ENCODE results near the gene JARID2.

DNA sequence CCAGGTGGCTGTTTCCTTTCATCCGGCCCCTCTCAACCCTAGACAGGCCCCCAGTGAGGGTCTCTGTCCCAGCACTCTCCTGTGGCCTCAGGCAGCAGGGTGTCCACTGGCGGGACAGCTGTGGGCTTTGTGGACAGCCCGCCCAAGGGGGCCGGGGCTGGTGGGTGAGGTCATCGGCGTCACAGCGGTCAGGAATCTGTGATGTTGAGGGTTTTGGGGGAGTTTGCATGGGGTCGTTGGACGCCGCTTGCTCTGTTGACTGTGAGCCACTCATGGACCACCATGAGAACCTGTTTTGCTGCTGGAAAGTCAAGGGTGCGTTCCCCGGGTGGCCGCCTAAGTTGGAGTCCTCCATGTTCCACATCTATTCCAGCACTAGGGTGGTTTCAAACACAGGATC lies 270.5 kb downstream of the JARID2 start:
- TF ChIP-seq SMC3 (IDR thresholded peaks at IDR 0.05; ENCODE audit: low read depth, low read length) (no peak), RAD21 (IDR thresholded peaks at IDR 0.05; ENCODE audit: low read length) (no peak), POLR2A (IDR thresholded peaks at IDR 0.05; ENCODE audit: low read depth, low read length) (no peak), CEBPB (IDR thresholded peaks at IDR 0.05; ENCODE audit: low read depth, low read length) (no peak), BHLHE40 (IDR thresholded peaks at IDR 0.05; ENCODE audit: low read depth, low read length) (no peak), RCOR1 (IDR thresholded peaks at IDR 0.05; ENCODE audit: insufficient replicate concordance, low read length) (no peak), RFX5 (IDR thresholded peaks at IDR 0.05; ENCODE audit: low read depth, low read length) (no peak)
- TF ChIP-seq, protein P1, sequence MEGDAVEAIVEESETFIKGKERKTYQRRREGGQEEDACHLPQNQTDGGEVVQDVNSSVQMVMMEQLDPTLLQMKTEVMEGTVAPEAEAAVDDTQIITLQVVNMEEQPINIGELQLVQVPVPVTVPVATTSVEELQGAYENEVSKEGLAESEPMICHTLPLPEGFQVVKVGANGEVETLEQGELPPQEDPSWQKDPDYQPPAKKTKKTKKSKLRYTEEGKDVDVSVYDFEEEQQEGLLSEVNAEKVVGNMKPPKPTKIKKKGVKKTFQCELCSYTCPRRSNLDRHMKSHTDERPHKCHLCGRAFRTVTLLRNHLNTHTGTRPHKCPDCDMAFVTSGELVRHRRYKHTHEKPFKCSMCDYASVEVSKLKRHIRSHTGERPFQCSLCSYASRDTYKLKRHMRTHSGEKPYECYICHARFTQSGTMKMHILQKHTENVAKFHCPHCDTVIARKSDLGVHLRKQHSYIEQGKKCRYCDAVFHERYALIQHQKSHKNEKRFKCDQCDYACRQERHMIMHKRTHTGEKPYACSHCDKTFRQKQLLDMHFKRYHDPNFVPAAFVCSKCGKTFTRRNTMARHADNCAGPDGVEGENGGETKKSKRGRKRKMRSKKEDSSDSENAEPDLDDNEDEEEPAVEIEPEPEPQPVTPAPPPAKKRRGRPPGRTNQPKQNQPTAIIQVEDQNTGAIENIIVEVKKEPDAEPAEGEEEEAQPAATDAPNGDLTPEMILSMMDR (conservative IDR thresholded peaks at IDR 0.05; ENCODE audit: low read depth, low read length), result no peak
